NCI-H82 treated with DMSO at 0.1 percent for 48 hours (cell line): ENCODE results near the gene CTNNBIP1.

Experiments used
- DNase-seq: peaks from one replicate; lab custom pipeline; 2025; ENCODE audit not compliant: unreplicated experiment; lab: John Stamatoyannopoulos, UW

CTNNBIP1 gene

GRCh38 chr1:9858293-9859035 is 51.6 kb downstream of the CTNNBIP1 start:
- no peak for DNase-seq

GRCh38 chr1:9855186-9855585 is 54.9 kb downstream of the CTNNBIP1 start:
- DNase-seq: no peak

GRCh38 chr1:9853249-9853595 is 56.8 kb downstream of the CTNNBIP1 start:
- no peak for DNase-seq

- DNase-seq: peak; percentile 73
These were observed 57.4 kb downstream of the CTNNBIP1 start for GRCh38 chr1:9852410-9853248.

GRCh38 chr1:9852004-9852403 is 58.1 kb downstream of the CTNNBIP1 start:
- DNase-seq: no peak

- no peak for DNase-seq
These were observed 59.5 kb downstream of the CTNNBIP1 start for GRCh38 chr1:9850442-9851162.

- peak; percentile 47 for DNase-seq
These were observed 60.2 kb downstream of the CTNNBIP1 start for GRCh38 chr1:9849691-9850441.

- DNase-seq: no peak
These were observed 62.0 kb downstream of the CTNNBIP1 start for GRCh38 chr1:9848022-9848421.

GRCh38 chr1:9847269-9847668 is 62.8 kb downstream of the CTNNBIP1 start:
- no peak for DNase-seq

GRCh38 chr1:9846611-9847171 is 63.4 kb downstream of the CTNNBIP1 start:
- peak; percentile 68 for DNase-seq

GRCh38 chr1:9845914-9846313 is 64.2 kb downstream of the CTNNBIP1 start:
- no peak for DNase-seq

- no peak for DNase-seq
These were observed 65.3 kb downstream of the CTNNBIP1 start for GRCh38 chr1:9844756-9845155.

GRCh38 chr1:9844106-9844505 is 66.0 kb downstream of the CTNNBIP1 start:
- DNase-seq: no peak

GRCh38 chr1:9843576-9843945 is 66.5 kb downstream of the CTNNBIP1 start:
- DNase-seq: no peak

- no peak for DNase-seq
These were observed 67.1 kb downstream of the CTNNBIP1 start for GRCh38 chr1:9842781-9843575.

GRCh38 chr1:9842073-9842711 is 67.9 kb downstream of the CTNNBIP1 start:
- DNase-seq: no peak

- no peak for DNase-seq
These were observed 68.6 kb downstream of the CTNNBIP1 start for GRCh38 chr1:9841460-9841859.

- DNase-seq: peak; percentile 84
These were observed 69.9 kb downstream of the CTNNBIP1 start for GRCh38 chr1:9840176-9840575.

- no peak for DNase-seq
These were observed 71.1 kb downstream of the CTNNBIP1 start for GRCh38 chr1:9838946-9839345.

- no peak for DNase-seq
These were observed 73.5 kb downstream of the CTNNBIP1 start for GRCh38 chr1:9836632-9836960.
